GM21737 (cell line): ENCODE results near the gene DTX2.
"Not testable (repeated sequence)": the region's sequence is repeated elsewhere in the genome, so short reads cannot be mapped to it uniquely, and the experiment has no call there.

Experiments used
- ATAC-seq: cut with Tn5 transposase; IDR thresholded peaks from one replicate; pipeline ENCODE4 v1.9.1; 2021; ENCODE audit warnings: mild to moderate bottlenecking, moderate library complexity; ENCODE audit not compliant: unreplicated experiment

DTX2 gene

GRCh38 chr7:76461464-76462101, at the start of gene DTX2:
DTX2 (plus strand) TSS chr7:76461709; CDS start chr7:76480510, 18,801 bp downstream.
- ATAC-seq, result peak; percentile 98

GRCh38 chr7:76412249-76412648, 49.3 kb upstream of the DTX2 start:
- no peak for ATAC-seq

GRCh38 chr7:76417654-76418310, 43.7 kb upstream of the DTX2 start:
- ATAC-seq, result not testable (repeated sequence)

- not testable (repeated sequence) for ATAC-seq
Measured at GRCh38 chr7:76421097-76421496, 40.4 kb upstream of the DTX2 start.

GRCh38 chr7:76423666-76424412, 37.7 kb upstream of the DTX2 start:
- no peak for ATAC-seq

GRCh38 chr7:76424413-76425111, 36.9 kb upstream of the DTX2 start, which contains the start of gene ZP3:
ZP3 (plus strand) TSS chr7:76424950; CDS start chr7:76424965, 15 bp downstream.
- no peak for ATAC-seq

GRCh38 chr7:76425156-76425555, 36.4 kb upstream of the DTX2 start:
- no peak for ATAC-seq

GRCh38 chr7:76425558-76425957, 36.0 kb upstream of the DTX2 start:
- not testable (repeated sequence) for ATAC-seq

GRCh38 chr7:76426246-76426645, 35.3 kb upstream of the DTX2 start:
- ATAC-seq, result no peak

GRCh38 chr7:76427635-76428034, 33.9 kb upstream of the DTX2 start:
- ATAC-seq, result no peak

GRCh38 chr7:76428149-76428823, 33.2 kb upstream of the DTX2 start:
- no peak for ATAC-seq

GRCh38 chr7:76428868-76429805, 32.4 kb upstream of the DTX2 start:
- ATAC-seq, result no peak

GRCh38 chr7:76430211-76430610, 31.3 kb upstream of the DTX2 start:
- no peak for ATAC-seq

GRCh38 chr7:76430836-76431235, 30.7 kb upstream of the DTX2 start:
- no peak for ATAC-seq

- peak; percentile 67 for ATAC-seq
Measured at GRCh38 chr7:76437873-76438272, 23.6 kb upstream of the DTX2 start.

GRCh38 chr7:76439120-76439888, 22.2 kb upstream of the DTX2 start:
- not testable (repeated sequence) for ATAC-seq

GRCh38 chr7:76440404-76440803, 21.1 kb upstream of the DTX2 start:
- ATAC-seq, result not testable (repeated sequence)

- ATAC-seq, result peak; percentile 40
Measured at GRCh38 chr7:76441792-76442191, 19.7 kb upstream of the DTX2 start.
